ENCODE measurements around the gene NGF.

The NGF gene

GRCh38 chr1:115308969-115309368, 29.1 kb downstream of the NGF start:
- DNase-seq (ENCODE audit: extremely low read depth, low read depth): no peak
- TF ChIP-seq, protein P1, sequence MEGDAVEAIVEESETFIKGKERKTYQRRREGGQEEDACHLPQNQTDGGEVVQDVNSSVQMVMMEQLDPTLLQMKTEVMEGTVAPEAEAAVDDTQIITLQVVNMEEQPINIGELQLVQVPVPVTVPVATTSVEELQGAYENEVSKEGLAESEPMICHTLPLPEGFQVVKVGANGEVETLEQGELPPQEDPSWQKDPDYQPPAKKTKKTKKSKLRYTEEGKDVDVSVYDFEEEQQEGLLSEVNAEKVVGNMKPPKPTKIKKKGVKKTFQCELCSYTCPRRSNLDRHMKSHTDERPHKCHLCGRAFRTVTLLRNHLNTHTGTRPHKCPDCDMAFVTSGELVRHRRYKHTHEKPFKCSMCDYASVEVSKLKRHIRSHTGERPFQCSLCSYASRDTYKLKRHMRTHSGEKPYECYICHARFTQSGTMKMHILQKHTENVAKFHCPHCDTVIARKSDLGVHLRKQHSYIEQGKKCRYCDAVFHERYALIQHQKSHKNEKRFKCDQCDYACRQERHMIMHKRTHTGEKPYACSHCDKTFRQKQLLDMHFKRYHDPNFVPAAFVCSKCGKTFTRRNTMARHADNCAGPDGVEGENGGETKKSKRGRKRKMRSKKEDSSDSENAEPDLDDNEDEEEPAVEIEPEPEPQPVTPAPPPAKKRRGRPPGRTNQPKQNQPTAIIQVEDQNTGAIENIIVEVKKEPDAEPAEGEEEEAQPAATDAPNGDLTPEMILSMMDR (IDR thresholded peaks at IDR 0.05; ENCODE audit: low read depth, low read length): no peak

DNA sequence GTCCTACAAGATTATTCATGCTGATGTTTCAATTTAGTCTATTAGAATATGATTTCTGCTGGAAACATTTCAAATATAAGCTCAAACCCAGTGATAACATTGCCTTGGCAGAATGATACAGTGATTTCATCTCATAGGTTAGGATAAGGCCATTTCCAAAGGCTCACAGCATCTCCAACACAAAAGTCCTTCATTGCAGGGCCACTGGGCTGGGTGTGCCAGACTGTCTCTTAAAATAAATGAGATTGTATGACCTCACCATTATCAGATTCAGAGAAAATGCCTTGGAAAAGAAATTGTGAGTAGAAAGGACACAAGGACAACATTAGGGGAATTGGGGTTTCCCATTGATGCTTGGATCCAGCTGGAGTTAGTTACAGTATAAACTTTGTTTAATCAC, 30.4 kb downstream of the NGF start:
- TF ChIP-seq, protein P1 (IDR thresholded peaks at IDR 0.05; ENCODE audit: low read depth, low read length): no peak

DNA sequence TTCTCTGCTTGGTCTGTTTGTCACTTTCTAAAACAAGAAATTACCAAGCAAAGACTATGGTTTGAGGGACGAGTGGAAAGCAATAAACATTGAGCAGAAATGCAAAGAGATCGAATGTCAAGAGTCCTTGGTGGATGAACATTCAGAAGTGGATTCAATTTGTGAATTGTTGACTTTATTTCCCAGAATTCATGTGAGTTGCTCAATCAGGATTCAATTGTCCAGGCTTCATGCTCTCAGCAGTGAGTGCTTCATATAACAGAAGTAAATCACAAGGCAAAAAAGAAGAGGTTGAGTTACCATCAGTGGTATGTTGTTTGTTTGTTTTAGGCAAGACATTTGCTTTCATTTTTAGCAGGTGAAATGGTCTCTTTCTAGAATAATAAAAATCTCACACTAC, 31.9 kb downstream of the NGF start:
- TF ChIP-seq, protein P1 (IDR thresholded peaks at IDR 0.05; ENCODE audit: low read depth, low read length): no peak
- DNase-seq (ENCODE audit: extremely low read depth, low read depth): peak; percentile 56

More for the DNA sequence above, 30.4 kb downstream of the NGF start:
- DNase-seq (ENCODE audit: extremely low read depth, low read depth): no peak

DNA sequence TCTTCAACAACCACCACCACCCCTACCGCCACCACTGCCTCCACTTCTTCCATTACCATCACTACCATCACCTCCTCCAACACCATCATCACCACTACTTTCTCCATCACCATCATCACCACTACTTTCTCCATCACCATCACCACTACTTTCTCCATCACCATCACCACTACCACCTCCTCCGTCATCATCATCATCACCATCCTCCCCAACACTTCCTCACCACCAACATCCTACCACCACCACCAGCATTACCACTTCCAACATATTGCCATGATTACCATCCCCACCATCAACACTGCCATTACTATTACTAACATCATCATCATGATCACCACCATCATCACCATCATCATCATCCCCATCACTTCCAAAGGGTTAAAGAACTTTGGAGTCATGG, 34.7 kb downstream of the NGF start:
- DNase-seq (ENCODE audit: extremely low read depth, low read depth): no peak
- TF ChIP-seq, protein P1 (IDR thresholded peaks at IDR 0.05; ENCODE audit: low read depth, low read length): no peak

GRCh38 chr1:115302390-115302961, 35.6 kb downstream of the NGF start:
- peak; percentile 88 for DNase-seq (ENCODE audit: extremely low read depth, low read depth)
- TF ChIP-seq, protein P1 (IDR thresholded peaks at IDR 0.05; ENCODE audit: low read depth, low read length): no peak

DNA sequence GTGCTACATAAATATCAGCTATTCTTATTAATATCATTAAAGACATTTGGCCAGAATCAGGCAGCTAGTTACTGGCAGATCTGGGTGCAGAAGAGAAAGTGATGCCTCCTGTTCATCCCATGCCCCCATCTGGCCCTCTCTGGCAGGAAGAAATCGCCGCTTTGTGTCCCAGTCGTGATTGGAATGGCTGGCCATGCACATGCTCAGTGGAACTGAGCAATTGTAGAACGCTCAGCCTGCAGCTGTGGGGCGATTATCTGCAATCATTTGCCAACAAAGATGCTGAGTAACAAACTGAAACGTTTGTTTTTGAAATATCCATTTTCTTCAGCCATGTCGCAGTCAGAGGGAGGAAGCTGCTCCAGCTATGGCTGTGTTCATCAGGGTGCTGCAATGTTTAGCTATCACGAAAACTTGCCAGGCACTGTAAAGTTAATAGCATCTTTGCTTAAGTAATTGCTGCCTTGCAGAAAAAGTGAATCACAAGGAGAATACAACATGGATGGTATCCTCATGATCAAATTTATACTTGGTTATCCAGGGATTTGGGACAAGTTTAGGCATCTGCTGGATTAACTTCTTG, 36.5 kb downstream of the NGF start:
- TF ChIP-seq, protein P1 (IDR thresholded peaks at IDR 0.05; ENCODE audit: low read depth, low read length): no peak
- no peak for DNase-seq (ENCODE audit: extremely low read depth, low read depth)

- no peak for DNase-seq (ENCODE audit: extremely low read depth, low read depth)
- TF ChIP-seq, protein P1 (IDR thresholded peaks at IDR 0.05; ENCODE audit: low read depth, low read length): no peak
These were observed 37.8 kb downstream of the NGF start for GRCh38 chr1:115300087-115300876.

Data from AG09319 (cell line).